Heart right ventricle (tissue), 16 donors: Measurements from ENCODE around the gene NBEA. TPM values are rescaled to one million over a fixed set of nuclear protein-coding genes. Genes with fewer than 3 reads are reported as not detected.

Experiments
- ATAC-seq, 8 donors: fragments of 200-7000 bp; cut with Tn5 transposase; one replicate each; pipeline ENCODE4 v1.9.1; 2020; ENCODE audit warnings: mild to moderate bottlenecking in 8 of 8, moderate library complexity in 8 of 8, moderate number of reproducible peaks in 1 of 8
- DNase-seq, 2 donors: peaks; one replicate each; pipeline ENCODE4 v3.0.0-alpha.2; 2020
- H3K27ac ChIP-seq, 10 donors: fragments of 200-600 bp; sonication (generic) in 2 of 10; one replicate each; pipeline versions ENCODE4 v1.5.0 to v1.8.0; 2020 to 2022; ENCODE audit warnings: mild to moderate bottlenecking in 3 of 10
- H3K27me3 ChIP-seq, 7 donors: fragments of 200-600 bp; one replicate each; pipeline ENCODE4 v1.8.0; 2021 to 2022; ENCODE audit warnings: mild to moderate bottlenecking in 2 of 7
- H3K36me3 ChIP-seq, 9 donors: fragments of 200-600 bp; sonication (generic) in 1 of 9; one replicate each; pipeline versions ENCODE4 v1.5.0 to v1.8.0; 2020 to 2022; ENCODE audit warnings: mild to moderate bottlenecking in 2 of 9
- H3K4me1 ChIP-seq, 9 donors: fragments of 200-600 bp; sonication (generic) in 1 of 9; one replicate each; pipeline versions ENCODE4 v1.5.0 to v1.8.0; 2020 to 2022; ENCODE audit warnings: mild to moderate bottlenecking in 4 of 9
- H3K4me3 ChIP-seq, 10 donors: fragments of 200-600 bp; sonication (generic) in 2 of 10; one replicate each; pipeline versions ENCODE4 v1.5.0 to v1.8.0; 2020 to 2022; ENCODE audit warnings: mild to moderate bottlenecking in 7 of 10, moderate library complexity in 2 of 10
- H3K9me3 ChIP-seq, 11 donors: fragments of 200-600 bp in 10 of 11; sonication (generic) in 2 of 11; one replicate each; pipeline versions ENCODE4 v1.5.0 to v1.8.0; 2013 to 2022; ENCODE audit warnings: mild to moderate bottlenecking in 2 of 11, control low read depth in 1 of 11, moderate library complexity in 1 of 11
- WGBS, 2 donors: extraction: QIAGEN DNeasy Blood & Tissue Kit; methylation state at CpG; one replicate each; pipeline ENCODE4 v1.1.7; 2013; ENCODE audit warnings: inconsistent platforms in 1 of 2; 5-methylcytosine and 5-hydroxymethylcytosine counted together
- intact Hi-C, 10 donors: fragments of 100-400 bp; cut with DNase I; formaldehyde crosslinking; loops; one replicate each; pipeline versions ENCODE4 v1.11.1 to v1.14.2; 2022
- polyA plus RNA-seq, 2 donors: library from polyadenylated mRNA; stranded (reverse); fragments of 200-250 nt; gene quantifications; one replicate each; pipeline ENCODE4 v1.2.3, GENCODE V29; 2013
- total RNA-seq, 10 donors: library from RNA; stranded (reverse); fragmentation: NEBNext Ultra II Directional in 3 of 10; extraction: Animal tissue kit (Norgen Biotek cat#: 25700) in 3 of 10; gene quantifications; one replicate each; pipeline versions ENCODE4 v1.2.1 to v1.2.4, GENCODE V29; 2021 to 2023
- TF ChIP-seq, protein P1 (sequence below), 9 donors: fragments of 200-600 bp; sonication (generic) in 2 of 9; IDR thresholded peaks; one replicate each; pipeline versions ENCODE4 v1.5.0 to v1.8.0; 2021 to 2022; ENCODE audit warnings: antibody characterized with exemption in 9 of 9, mild to moderate bottlenecking in 5 of 9, moderate library complexity in 1 of 9
- donor health status: Arrhythmogenic right ventricular cardiomyopathy.
- donor health status: ischemic (EF 13 %, LVEDD 7.1; RV severe dilation, severe dysfunction).
- donor health status: healthy with polysubstance abuse.
- donor health status: DM: no; HTN: yes; CAD: no.
- donor health status: DM: no; HTN: no; CAD: no.
- donor health status: ischemic (EF 25% LVEDD 6.9; RV normal size, moderate dysfunction).
- donor health status: ischemic (EF 25% LVEDD 5.7; RV mildly dilated, moderate dysfunction).
- donor health status: healthy.
- donor health status: DM: yes; HTN: yes; CAD: no.
- donor health status: Ischemic cardiomyopathy.
- donor health status: ischemic (EF 35%, LVEDD 5.7; RV mildly dilated, moderate dysfunction).
- donor health status: nonischemic (EF 11% LVEDD 7.7; RV severe dilation, severe dysfunction).
- donor health status: DM: yes; HTN: yes; CAD: no.
- donor health status: PGD.
- donor health status: ischemic (EF 29% LVEDD 5.4; RV normal size, mild dysfunction).
- donor health status: nonischemic (EF 23%, LVEDD 6.1; RV moderate dilation, normal function).

Gene NBEA
- total and polyA plus RNA-seq, 12 donors: 4.3 to 30.6 (median 24.5) TPM

DNA sequence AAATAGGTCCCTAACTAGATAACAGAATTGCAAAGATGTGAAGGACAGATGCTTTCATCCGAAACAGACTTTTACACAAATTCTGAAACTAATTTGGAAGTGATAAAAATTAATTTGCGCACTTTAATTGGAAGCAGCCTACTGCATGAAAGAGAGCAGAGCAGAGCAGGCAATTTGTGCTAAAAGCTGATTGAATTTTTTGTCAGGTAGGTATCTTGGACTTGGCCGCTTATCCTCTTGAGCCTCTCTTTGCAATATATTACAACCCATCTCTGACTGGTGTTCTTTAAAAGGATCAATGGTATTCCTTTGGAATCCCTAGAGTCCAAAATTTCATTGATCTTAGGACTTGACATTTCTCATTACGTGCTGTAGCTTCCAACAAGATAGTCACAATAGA lies 717.7 kb downstream of the NBEA start:
- no peak overlapping the region for H3K4me3 ChIP-seq
- no peaks in the 10 kb centered on the region for H3K27me3 ChIP-seq
- H3K9me3 ChIP-seq: no peaks in the 10 kb centered on the region
- no peak overlapping the region for H3K27ac ChIP-seq
- DNase-seq: no peak
- peaks cover 0 to 7% (median 0%) of the 10 kb centered on the region in 9 donors for H3K4me1 ChIP-seq
- no peak for ATAC-seq
- peaks cover 0 to 15% (median 0%) of the 10 kb centered on the region in 9 donors for H3K36me3 ChIP-seq
- intact Hi-C loops: no loop called here
- TF ChIP-seq, protein P1, sequence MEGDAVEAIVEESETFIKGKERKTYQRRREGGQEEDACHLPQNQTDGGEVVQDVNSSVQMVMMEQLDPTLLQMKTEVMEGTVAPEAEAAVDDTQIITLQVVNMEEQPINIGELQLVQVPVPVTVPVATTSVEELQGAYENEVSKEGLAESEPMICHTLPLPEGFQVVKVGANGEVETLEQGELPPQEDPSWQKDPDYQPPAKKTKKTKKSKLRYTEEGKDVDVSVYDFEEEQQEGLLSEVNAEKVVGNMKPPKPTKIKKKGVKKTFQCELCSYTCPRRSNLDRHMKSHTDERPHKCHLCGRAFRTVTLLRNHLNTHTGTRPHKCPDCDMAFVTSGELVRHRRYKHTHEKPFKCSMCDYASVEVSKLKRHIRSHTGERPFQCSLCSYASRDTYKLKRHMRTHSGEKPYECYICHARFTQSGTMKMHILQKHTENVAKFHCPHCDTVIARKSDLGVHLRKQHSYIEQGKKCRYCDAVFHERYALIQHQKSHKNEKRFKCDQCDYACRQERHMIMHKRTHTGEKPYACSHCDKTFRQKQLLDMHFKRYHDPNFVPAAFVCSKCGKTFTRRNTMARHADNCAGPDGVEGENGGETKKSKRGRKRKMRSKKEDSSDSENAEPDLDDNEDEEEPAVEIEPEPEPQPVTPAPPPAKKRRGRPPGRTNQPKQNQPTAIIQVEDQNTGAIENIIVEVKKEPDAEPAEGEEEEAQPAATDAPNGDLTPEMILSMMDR (IDR thresholded peaks at IDR 0.05): no peak
- 95 to 98% methylated on average over 4 of the region's 4 CpGs for WGBS, 2 donors

DNA sequence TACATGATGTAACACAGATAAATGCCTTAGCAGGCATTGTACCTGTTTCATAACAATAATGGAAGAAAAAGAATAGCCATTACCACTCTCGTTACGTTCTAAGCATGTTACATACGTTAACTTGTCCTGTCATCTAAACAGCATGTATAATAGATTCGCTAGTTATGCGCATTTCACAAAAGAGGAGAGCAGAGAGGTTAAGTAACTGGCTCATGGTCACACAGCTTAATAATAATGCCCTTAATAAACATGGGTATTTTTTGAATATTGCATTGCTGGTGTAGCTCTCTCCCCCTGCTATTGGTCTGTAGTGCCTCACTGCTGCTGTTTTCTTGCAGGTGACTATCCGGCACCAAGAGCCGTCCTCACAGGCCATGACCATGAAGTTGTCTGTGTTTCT lies 722.7 kb downstream of the NBEA start:
- no peak overlapping the region for H3K27ac ChIP-seq

DNA sequence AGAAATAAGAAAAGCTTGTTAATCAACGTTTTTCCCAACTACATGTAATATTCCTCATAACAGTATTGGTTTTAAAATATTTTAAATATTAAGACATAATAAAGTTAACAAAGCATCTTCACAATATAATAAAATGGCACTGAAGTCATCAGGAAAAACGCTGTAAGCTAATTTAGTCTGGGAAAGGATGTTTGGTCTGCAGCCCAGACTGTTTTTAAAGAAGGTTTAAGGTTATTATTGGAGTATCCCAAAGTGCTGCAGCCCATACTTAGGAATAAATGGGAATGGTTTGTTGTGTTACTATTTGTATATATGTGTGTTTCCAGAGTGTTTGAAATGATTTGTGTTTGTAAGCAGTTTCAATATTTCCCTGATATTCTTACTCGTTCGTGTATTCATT lies 727.3 kb downstream of the NBEA start:
- TF ChIP-seq, protein P1 (IDR thresholded peaks at IDR 0.05): no peak
- Histone ChIP-seq H3K4me3 (no peak overlapping the region), H3K4me1 (no peaks in the 10 kb centered on the region), H3K9me3 (no peaks in the 10 kb centered on the region), H3K27ac (no peak overlapping the region), H3K36me3 (peaks cover 0 to 31% (median 7%) of the 10 kb centered on the region in 9 donors), H3K27me3 (no peaks in the 10 kb centered on the region)
- ATAC-seq (no peak), DNase-seq (no peak)
- WGBS, 2 donors: 80 to 81% methylated on average over 4 of the region's 4 CpGs
- intact Hi-C loops: no loop called here

More for the DNA sequence above, 722.7 kb downstream of the NBEA start:
- no peak for DNase-seq
- Histone ChIP-seq H3K27me3 (no peaks in the 10 kb centered on the region), H3K36me3 (peaks cover 0 to 23% (median 7%) of the 10 kb centered on the region in 9 donors), H3K4me3 (no peak overlapping the region), H3K4me1 (peaks cover 0 to 7% (median 0%) of the 10 kb centered on the region in 9 donors), H3K9me3 (no peaks in the 10 kb centered on the region)
- TF ChIP-seq, protein P1 (IDR thresholded peaks at IDR 0.05): no peak
- no peak for ATAC-seq
- 98 to 100% methylated on average over 7 of the region's 7 CpGs for WGBS, 2 donors
- intact Hi-C loops: no loop called here

DNA sequence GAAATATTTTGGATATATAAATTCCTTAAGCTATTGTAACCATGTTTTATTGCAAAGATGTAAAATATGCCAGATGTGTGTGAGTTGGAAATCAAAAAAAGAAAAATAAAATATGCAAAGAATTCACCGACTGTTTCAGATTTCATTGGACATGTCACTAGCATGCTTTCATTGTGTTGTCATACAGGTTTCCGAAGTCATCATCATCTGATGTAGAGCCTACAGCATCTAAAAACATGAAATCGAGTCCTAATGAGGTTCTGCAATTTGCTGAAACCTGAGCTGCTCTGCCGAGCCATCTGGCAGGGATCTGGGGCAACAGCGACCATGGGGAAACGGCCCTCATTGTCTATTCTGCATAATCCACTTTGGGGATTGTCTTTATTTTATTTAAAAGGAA lies 730.5 kb downstream of the NBEA start:
- peaks cover 0 to 26% (median 7%) of the 10 kb centered on the region in 9 donors for H3K36me3 ChIP-seq
- intact Hi-C loops: no loop called here
- no peak for DNase-seq
- peaks cover 0 to 10% (median 6%) of the 10 kb centered on the region in 11 donors for H3K9me3 ChIP-seq
- TF ChIP-seq, protein P1 (IDR thresholded peaks at IDR 0.05): no peak
- no peak overlapping the region for H3K27ac ChIP-seq
- H3K27me3 ChIP-seq: no peaks in the 10 kb centered on the region
- no peak overlapping the region for H3K4me3 ChIP-seq
- no peaks in the 10 kb centered on the region for H3K4me1 ChIP-seq
- WGBS, 2 donors: 85 to 93% methylated on average over 6 of the region's 6 CpGs
- no peak for ATAC-seq
